HG03432 (cell line): ENCODE results near the gene CRYBA4.

ENCODE experiments used
- ATAC-seq: cut with Tn5 transposase; IDR thresholded peaks from one replicate; pipeline ENCODE4 v1.9.1; 2021; ENCODE audit warnings: mild to moderate bottlenecking, moderate library complexity; ENCODE audit not compliant: unreplicated experiment

Gene CRYBA4

DNA sequence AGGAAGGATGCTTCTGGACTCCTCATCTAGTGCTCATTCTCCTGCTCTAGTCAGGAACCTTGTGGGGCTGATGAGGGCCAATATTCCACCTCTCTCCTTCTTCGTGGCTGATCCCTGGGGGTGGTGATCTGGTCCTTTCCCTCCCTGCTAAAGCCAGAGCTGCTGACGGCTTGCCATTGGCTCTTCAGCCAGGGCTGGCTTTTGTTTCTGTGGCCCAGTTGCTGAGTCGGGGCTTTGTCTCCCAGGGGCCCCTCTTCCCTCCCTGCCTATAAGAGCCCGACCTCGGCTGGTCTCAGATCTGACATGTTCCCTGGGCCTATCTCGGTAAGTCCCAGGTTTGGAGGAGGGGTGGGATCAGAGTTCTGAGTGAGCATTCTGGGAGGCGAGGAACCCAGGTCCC, at the start of gene CRYBA4:
TSS of gene CRYBA4 (plus strand) at position 301 of the 400 bp plus-strand sequence. CDS start 634 bp downstream, outside the sequence.
- ATAC-seq: no peak

DNA sequence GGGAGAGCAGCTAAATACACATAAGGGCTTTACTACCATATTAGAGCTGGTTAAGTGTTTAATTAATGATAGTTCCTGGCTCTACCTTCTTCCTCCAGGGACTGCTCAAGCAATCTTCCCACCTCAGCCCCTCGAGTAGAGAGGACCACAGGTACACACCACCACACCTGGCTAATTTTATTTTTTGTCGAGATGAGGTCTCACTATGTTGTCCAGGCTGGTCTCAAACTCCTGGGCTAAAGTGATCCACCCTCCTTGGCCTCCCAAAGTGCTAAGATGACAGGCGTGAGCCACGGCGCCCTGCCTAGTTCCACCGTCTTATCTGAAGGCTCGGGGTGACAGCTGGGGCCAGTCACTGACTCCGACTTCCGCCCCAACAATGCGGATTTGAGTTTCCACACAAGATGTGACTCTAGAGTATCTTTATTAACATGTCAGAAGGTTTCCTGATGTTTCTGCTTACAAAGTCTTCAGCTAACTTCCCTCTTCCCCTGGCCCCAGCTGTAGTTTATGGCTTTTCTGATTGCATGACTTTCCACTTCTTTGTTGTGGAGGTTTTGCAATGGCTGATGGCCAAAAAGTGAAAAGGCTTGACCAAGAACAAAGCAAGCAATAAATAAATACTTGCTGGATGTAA, 48.6 kb upstream of the CRYBA4 start:
- no peak for ATAC-seq

DNA sequence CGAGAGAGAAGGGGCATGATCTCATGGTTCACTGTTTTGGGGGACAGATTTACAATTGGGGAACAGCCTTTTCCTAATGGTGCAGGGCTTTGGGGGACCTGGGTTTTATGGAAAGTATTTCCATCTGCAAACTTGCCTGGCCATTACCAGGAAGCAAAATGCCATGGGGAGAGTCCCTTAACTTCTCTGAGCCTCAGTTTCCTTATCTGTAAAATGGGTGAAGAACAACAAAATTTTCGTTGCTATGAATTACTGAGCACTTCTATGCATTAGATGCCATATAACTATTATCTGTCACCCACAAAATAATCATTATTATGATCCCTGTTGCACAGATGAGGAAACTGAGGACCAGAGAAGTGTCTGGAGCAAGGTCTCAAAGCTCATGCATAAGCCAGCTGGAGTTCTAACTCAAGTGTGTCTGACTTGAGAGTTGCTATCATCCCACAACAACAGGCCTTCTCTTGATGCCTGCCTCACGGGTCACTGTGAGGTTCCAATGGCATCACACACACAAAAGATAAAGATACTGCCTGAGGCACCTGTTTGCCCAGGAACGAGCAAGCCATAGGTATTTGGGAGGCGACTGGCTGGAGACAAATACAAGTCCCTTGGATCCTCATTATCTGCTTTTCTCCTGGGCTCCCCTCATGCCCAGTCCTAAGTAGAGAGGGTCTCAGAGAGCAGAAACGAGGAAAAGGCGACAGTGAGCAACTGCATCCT, 47.6 kb upstream of the CRYBA4 start:
- no peak for ATAC-seq

DNA sequence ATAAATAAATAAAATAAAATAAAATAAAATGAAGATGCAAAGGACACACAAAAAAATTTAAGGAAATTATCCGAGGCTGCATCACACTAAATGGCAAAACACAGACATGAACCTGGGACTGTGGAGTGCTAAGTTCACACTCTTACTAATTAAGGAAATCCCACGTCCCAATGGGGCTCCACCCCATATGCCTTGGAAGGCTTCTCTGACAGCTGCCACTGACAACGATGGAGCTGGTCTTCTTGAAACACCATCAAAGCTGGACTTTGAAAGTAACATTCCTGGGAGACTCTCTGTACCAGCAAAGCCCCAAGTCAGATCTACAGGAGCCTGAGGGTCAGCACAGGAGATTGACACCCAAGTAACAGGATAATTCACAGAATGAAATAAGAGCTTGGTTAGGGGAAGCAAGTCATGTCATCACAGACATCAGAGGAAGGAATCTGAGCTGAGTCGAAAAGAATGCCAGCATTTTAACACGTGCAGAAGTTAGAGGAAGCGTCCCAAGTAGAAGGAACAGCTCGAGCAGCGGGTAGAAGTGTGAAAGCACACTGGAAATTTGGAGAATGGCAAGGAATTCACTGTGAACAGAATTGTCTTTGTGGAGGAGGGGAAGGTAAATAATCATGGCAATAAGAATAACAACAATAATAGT, 45.6 kb upstream of the CRYBA4 start:
- ATAC-seq: no peak

DNA sequence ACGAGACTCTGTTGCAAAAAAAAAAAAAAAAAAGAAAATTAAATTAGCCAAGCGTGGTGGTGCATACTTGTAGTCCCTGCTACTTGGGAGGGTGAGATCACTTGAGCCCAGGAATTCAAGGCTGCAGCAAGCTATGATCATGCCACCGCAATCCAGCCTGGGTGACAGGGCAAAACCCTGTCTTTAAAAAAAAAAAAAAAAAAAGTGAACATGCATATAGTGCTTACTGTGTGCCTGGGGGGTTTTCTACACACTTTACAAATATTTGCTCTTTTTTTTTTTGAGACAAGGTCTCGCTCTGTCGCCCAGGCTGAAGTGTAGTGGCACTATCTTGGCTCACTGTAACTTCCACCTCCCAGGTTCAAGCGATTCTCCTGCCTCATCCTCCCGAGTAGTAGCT, 44.7 kb upstream of the CRYBA4 start:
- ATAC-seq: no peak

DNA sequence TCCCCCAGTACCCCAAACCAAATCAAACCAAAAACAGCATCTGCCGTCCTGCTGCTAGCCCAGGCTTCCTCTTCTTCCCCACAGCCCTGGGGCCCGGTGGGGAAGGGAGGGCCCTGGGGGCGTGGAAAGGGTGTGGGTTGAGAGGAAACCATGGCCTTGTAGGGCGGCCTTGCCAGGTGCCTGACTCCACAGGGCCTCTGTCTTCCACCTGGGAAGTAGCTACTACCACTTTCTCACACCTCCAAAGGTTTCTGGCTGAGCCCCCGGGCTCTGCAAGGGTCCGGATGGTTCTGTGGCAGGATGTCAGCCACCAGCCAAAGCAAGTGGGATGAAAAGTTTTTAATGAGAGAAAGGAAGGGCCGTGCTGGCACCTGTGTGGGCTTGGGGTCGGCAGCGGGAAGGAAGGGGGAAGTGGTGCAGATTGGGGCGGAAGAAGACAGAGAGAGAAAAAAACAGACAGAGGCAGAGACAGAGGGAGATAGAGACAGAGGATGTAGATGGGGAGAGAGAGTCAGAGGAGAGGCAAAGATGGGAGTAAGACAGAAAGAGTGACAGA, 42.4 kb upstream of the CRYBA4 start:
- ATAC-seq: peak; percentile 76

DNA sequence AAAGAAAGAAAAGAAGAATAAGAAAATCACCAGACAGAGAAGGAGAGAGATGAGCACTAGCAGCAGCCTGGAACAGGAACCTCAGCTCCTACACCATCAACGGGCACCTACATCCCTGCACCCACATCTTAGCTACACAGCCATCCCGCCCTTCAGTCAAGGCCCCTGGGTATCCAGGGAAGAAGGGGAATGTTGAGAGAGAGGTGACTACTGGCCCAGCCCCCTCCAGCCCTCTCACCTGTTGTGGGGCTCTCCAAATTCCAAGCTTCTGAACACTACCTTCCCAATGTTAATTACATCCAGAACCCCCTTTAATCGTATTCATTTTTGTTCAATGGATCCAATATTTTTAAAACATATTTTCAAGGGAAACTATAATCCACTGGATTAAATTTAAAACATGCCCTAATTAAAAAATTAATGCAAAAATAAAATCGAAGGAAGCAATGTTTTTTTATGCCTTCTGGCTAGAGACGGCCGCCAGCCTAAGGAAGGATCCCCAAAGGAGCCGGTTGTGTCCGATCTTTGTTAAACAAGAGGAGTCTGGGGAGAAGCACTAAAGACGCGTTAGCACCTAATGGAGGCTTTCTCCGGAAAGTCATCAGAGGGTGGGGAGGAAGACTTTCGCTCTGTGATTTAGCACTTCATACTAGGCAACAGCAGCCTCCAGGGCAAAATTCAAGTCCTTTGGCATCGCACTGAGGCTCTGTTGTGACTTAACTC, 41.4 kb upstream of the CRYBA4 start:
- no peak for ATAC-seq

DNA sequence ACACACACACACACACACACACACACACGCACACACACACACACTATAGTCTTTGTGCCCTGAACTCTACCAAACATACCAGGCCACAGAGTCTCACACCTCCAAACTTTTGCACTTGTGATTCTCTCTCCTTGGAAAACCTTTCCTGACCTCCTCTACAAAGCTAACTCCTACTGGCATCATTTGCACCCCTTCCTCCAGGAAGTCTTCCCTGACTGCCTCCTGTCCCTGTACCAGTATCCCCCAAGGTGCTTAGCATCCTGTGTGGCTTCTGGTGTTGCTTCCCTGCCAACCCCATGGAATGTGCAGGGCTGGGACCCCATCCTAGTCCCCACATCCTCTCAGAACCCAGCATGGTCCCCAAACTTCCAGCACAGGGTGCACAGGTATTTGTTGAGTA, 40.7 kb upstream of the CRYBA4 start:
- ATAC-seq: no peak

DNA sequence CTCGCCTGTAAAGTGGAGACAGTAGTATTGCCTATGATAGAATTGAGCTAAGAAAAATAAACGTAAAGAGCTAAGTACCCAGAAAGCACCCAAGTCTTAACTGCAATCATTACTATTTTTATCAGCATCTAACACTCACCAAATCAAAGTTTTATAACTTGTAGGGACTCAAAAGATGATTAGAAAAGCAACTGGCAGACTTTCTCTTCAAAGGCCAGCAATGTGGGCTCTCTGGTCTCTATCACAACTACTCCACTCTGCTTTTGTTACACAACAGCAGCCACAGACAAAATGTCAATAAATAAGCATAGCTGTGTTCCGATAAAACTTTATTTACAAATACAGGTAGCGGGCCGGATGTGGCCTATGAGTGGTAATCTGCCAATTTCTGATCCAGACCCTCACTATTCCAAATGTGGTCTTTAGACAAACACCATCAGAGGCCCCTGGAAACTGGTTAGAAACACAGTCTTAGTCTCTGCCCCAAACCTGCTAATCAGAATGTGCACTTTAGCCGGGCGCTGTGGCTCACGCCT, 40.1 kb upstream of the CRYBA4 start:
- ATAC-seq: no peak

DNA sequence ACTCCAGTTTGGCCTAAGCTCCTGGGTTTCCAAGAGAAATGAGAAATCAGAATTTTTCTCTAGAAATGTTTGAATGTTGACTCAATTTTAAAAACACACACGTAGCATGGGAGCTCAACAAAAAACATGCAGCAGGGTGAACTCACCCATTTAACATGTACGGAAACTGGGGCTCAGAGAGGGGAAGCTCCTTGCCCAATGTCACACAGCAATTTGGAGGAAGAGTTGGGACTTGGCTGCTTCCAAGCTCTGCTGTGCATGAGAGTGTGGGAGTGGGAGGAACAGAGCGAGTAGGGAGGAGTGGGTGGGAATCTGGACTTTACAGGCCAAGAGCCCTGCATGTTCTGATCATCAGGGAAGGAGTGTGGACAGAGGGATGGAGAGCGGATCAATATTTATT, 37.8 kb upstream of the CRYBA4 start:
- ATAC-seq: no peak

DNA sequence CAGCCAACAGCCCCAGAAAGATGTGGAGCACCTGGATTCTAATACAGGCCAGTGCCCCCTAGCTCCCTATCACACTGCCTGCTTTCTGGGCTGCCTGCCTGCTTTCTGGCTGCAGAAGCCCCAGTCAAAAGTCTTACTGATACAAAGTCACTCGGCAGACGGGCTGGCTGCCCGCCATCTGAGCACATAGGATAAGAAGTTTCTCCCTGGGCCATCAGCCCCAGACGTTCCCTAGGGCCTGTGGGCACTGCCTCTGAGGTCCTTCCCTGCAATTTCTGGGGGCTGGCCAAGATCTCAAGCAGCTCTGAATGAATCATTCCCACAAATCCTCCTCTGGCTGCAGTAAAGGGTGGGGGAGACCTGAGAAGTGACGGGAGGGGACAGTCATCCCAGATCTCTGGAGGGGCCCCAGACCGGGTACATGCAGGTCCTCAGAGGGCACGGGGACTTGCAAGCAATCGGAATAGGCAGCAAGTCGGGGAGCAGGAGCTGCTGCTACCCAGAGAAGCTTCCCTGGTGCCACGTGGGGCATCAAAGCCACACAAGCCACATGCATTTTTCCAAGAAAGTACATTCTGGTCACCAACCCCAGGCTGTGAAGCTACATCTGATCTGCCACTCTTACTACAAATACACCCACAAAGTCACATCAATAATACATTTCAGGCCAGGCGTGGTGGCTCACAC, 36.5 kb upstream of the CRYBA4 start:
- no peak for ATAC-seq

DNA sequence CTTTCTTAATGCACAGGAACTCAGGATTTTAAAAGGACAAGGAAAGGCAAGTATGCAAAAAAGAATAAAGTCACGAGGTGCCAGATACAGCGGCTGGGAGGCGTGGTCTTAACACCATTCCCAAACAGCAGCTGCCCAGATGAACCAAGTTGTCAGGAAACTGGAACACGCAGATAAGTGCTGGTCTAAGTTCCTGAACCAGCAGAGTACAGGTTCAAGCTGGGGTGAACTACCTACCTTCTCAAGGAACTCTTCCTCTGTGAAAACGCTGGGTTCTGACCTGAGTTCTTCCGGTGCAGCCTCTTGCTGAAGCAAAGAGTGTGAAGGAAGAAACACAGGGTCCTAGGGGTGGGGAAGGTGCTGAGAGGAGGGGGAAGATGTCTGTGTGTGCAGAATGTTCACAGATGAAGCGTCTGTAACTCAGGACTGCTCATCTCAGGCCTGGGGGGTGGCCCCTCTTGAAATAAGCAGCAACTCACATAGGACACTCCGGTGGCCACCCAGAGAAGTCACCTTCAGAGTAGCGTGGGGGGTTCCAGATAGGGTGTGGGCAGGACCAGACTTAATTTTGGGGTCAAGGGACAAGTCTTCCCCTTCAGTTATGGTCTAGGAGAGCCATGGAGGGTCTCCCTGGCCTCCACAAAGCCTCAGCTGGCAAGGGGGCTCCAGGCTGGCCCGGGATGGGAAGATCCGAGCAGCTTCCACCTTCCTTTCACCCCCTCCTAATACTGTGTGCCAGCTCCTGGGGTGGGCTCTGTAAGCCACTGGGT, 35.0 kb upstream of the CRYBA4 start:
- no peak for ATAC-seq

DNA sequence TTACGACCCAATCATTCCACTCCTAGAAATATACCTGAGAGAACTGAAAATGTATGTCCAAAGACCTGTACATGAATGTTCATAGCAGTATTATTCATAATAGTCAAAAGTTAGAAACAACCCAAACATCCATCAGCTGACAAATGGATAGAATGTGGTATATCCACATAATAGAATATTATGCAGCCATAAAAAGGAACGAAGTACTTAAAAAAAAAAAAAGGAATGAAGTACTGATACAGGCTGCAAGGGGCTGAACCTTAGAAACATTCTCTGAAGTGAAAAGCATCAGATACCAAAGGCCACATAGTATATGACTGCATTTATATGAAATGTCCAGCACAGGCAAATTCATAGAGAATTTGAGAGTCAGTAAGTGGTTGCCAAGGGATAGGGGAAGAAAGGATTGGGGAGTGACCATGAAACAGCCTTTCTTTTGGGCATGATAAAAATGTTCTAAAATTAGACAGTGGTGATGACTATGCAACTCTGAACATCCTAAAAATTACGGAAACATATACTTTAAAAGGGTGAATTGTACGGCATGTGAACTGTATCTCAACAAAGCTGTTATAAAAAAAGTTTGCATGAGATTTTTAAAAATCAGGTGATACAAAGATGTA, 33.7 kb upstream of the CRYBA4 start:
- no peak for ATAC-seq

DNA sequence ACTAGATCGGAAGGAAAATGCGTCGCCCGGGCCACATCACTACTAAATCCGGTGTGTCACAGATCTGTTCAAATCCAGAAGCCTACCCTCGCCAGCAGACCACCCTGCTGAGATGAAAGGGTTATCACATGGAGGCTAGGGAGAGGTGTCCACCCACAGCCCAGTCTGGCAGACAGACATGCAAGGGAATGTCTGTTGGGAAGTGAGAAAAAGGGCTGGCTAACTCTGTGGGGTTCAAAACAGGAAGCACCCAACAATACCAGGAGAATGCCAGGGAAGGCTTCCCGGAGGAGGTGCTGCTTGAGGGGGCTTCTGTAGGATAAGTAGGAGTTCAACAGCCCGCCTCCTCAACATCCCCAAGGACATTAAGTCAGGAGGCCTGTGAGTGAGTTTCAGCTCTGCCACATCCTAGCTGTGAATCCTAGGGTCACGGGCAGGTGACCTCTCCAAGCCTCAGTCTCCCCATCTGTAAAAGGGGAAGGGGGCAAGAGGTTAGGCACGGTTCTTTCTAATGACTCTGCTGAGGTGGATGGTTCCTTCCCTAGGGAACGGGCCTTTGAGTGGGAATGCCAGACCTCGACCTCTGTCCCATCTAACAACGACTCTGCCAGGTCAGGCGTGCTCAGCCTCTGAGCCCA, 32.9 kb upstream of the CRYBA4 start:
- no peak for ATAC-seq

DNA sequence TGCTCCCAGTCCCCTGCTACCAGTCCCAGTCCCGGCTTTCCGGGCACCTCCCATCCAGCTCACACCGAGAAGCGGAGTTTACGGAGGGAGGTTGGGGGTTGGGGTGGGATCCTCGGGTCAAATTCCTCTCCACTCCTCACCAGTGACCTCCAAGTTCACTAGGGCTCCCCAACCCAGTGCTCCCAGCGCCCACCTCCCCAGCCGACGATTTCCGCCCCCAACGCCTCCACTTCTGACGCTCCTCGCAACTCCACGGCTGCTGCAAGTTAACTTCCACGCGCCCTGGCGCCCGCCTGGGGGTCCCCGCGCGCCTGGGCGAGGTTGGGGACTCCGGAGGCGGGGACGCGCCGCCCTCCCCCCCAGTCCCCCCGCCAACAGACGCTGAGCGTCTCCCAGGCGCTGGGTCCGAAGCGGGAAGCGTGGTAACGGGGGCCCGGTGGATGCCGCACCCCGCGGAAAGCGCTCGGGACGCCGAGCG, 32.4 kb upstream of the CRYBA4 start:
- peak; percentile 2 for ATAC-seq

DNA sequence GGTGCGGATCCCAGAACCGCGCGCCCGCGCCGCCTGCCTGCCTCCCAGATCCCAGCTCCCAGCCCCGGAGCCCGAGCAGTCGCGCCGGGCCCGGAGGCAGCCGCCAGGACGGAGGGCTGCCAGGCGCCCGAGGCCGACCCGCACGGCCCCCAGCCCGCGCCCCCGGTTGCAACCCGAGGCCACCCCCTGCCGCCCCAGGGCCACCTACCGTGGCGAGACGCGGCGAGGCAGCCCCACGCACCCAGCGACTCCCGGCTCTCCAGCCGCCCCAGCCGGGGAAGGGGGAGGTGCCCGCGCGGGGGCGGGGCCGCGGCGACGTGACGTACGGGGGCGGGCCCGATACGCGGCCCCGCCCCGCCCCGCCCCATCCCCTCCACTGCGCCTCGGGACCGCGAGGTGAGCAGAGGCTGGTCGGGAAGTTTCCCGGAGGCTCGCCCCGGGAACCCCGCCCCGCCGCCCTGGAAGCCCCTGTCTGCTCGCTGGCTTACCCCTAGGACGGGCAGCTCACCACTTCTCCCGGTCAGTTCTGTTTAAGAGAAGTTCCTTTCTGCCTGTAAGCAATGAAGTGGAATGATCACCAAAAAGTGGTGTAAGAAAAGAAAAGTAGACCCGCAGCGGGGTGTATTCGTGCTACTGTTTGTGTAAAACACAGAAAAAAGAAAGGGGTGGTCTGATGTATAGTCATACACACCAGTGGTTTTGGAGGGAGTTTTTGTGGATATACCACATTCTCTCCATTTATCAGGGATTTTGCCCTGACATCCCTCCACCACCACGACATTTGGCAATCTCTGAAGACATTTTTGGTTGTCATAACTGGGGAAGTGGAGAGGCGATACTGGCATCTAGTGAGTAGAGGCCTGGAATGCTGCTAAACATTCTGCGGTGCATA, 31.7 kb upstream of the CRYBA4 start, which contains the start of gene TPST2:
TSS of gene TPST2 (minus strand) at position 288 of the 892 bp plus-strand sequence. CDS start 48,502 bp downstream, outside the sequence.
- ATAC-seq: peak; percentile 73

DNA sequence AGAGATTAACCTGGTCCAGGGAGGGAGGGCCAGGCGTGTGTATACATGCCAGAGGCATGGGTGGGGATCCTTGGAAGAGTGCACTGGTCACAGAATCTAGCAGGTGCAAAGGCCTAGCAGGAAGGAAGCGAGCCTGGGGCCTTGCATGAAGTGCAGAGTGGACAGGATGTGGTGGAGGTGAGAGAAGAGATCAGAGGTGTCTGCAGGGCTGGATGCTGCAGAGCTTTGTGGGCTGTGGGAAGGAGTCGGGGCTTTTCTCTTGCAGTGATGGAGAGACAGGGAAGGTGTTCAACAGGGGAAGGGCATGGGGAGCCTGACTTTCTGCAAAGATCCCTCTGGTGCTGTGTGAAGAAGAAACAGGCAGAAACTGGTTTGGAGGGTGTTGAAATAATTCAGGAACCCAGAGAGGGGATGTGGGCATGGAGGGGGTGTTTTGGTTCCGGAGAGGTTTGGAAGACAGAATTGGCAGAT, 29.3 kb upstream of the CRYBA4 start:
- ATAC-seq: peak; percentile 69
